HG03095 (cell line): Measurements from ENCODE around the gene MSRB3.
"Not testable (repeated sequence)": the region's sequence is repeated elsewhere in the genome, so short reads cannot be mapped to it uniquely, and the experiment has no call there.

ENCODE experiments used
- ATAC-seq: cut with Tn5 transposase; IDR thresholded peaks from one replicate; pipeline ENCODE4 v1.9.1; 2021; ENCODE audit warnings: moderate library complexity; ENCODE audit not compliant: unreplicated experiment

The MSRB3 gene

DNA sequence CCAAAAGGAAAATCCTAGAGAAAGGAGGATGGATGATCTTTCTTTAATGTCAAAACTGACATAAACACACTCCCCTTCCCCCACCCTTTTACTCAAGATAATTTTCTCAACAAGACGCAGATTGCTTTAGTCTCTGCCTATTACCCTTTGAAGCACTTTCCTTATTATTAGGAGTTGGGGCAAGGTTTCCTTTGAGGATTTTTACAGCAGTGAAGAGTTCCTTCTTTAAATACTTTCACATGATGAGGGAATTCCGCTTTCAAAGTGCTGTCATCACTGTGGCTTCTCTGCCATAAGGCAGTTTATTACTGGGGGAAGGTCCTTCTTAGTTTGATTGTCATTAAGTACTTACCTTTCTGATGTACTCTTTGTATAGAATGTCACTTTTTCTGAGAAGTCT lies 172.1 kb downstream of the MSRB3 start:
- no peak for ATAC-seq

GRCh38 chr12:65454115-65454787 lies 175.8 kb downstream of the MSRB3 start:
- ATAC-seq = no peak

DNA sequence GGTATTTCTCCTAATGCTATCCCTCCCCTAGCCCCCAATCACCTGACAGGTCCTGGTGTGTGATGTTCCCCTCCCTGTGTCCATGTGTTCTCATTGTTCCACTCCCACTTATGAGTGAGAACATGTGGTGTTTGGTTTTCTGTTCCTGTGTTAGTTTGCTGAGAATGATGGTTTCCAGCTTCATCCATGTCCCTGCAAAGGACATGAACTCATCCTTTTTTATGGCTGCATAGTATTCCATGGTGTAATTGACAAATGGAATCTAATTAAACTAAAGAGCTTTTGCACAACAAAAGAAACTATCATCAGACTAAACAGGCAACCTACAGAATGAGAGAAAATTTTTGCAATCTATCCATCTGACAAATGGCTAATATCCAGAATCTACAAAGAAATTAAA lies 178.9 kb downstream of the MSRB3 start:
- ATAC-seq = not testable (repeated sequence)

DNA sequence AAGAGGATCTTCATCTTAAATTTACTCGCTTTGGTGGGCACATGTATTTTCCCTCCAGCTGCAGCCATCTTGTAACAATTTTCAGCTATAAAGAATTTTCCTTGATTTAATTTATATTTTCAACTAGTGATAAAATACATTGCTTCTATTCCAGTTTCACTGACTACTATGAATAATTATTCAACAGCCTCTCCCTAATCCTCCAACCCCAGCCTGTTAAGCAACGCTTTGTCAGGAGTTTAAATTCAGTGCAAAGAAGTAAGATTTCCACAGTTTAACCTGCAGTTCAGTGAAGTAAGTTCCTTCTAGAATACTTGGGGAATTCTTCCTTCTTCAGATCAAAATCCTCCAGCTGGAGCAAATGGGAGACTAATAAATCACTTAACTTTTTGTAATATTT lies 180.2 kb downstream of the MSRB3 start:
- ATAC-seq = no peak

- ATAC-seq = no peak
These were observed 181.1 kb downstream of the MSRB3 start for GRCh38 chr12:65459545-65459944.

DNA sequence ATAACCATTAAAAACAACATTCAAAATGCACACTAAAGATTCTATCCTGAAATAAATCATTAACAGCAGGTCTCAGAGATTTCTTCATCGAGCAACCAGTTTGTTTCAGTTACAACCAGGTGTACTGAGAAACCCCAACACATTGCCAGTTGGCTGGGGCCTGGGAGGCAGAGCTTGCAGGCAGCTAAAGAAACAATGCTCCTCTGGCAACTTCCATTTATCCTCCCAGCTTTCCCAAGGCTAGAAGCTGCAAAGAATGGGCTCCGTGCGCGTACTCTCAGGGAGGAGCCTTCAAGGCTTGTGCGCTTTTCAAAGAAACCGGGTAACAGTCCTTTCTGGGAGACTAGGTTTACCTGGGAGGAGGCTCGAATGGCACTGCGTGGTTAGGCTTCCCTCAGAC lies 181.6 kb downstream of the MSRB3 start:
- no peak for ATAC-seq

- no peak for ATAC-seq
These were observed 182.5 kb downstream of the MSRB3 start for GRCh38 chr12:65461017-65461416.

DNA sequence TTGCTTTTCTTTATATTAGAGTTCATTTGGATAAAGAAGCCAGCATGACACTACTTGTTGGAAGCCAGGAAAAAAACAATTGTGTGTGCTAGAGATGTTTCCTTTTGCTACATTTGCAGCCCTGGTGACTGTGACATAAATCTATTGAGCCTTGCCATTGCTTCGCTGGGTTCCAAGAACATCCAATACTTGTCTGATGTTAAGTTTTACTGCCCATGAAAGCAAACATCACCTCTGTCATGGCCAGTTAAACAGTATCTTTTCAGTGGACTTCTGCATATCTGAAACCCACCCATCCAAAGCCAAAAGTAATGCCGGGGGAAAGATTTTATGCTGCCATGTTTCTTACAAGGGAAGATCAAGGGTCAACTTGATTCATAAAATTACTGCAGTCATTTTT lies 184.0 kb downstream of the MSRB3 start:
- no peak for ATAC-seq

DNA sequence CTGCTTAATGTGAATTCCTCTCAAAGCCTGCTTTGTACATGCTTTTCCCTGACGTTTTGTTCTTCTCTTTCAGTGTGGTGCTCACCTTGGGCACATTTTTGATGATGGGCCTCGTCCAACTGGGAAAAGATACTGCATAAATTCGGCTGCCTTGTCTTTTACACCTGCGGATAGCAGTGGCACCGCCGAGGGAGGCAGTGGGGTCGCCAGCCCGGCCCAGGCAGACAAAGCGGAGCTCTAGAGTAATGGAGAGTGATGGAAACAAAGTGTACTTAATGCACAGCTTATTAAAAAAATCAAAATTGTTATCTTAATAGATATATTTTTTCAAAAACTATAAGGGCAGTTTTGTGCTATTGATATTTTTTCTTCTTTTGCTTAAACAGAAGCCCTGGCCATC lies 184.6 kb downstream of the MSRB3 start:
- no peak for ATAC-seq

DNA sequence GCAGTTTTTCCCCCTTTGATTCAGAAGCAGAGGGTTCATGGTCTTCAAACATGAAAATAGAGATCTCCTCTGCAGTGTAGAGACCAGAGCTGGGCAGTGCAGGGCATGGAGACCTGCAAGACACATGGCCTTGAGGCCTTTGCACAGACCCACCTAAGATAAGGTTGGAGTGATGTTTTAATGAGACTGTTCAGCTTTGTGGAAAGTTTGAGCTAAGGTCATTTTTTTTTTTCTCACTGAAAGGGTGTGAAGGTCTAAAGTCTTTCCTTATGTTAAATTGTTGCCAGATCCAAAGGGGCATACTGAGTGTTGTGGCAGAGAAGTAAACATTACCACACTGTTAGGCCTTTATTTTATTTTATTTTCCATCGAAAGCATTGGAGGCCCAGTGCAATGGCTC lies 185.1 kb downstream of the MSRB3 start:
- no peak for ATAC-seq

DNA sequence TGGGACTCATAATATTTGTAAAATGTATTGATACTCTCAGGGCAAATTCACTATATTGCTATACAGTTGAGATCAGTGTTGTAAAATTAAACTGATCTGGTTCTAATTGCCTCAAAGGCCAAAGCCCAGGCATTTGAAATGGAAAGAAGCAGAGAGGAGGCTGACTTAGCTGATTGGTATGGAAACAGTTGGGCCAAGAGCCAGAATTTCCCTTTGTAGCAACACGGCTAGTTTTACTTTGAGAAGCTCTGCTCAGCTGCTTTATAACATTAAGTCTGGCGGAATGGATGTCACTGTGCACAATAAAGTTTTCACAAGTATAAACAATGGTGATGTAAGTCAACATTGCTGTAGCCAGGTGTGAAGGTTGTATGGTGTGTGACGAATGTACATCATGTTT lies 186.4 kb downstream of the MSRB3 start:
- ATAC-seq = no peak

DNA sequence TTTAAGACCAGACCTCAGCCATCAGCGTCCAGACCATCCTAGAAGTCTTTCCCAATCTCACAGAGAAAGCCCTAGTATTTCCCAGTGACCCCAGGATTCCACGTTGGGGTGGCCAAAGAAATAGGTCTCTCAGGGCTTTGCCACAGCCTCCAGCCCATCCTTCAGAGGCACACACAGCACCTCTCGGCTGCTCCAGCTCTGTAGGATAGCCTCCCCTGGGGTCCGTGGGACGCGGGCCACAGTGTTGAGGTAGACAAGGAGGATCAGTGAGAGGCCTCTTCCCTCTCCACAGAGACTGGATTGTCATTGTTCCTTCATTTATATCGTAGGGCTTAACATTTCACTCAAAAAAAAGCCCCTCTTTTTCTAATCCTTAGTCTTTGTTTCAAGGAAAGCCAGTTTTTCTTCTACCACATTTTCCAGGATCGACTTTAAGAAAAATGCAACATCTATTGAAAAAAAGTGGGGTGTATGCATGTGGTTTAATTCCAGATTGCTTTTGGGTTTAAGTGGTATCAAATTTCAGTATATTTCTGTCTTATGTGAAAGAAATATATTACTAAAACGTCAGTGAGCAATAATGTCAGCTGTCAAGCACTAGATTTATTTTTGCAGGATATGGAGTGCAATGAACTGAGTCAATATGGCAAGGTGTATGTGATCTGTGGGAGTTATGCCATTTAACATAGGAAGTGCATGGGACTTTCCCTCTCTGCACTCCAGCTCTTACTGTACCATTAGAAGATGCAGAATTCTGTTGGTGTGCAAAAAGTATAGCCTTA lies 187.5 kb downstream of the MSRB3 start:
- no peak for ATAC-seq

- ATAC-seq = no peak
These were observed 188.4 kb downstream of the MSRB3 start for GRCh38 chr12:65466911-65467310.

DNA sequence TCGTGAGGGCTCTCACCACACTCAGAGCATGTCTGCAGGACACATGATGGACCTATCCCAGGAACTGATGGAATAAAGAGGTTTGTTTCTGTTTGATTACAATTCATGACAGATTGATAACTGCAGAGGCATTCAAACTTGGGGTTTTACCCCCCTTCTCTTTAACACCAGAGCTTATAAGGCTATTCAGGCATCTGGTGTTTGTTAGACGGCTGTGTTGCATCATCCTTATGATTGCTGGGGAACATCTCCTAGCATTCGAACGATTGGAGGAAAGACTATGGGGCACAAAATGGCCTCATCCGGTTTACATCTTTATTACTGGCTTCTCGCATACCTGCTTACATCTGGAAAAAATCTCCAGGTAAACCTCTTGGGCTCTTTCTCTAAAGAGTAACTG lies 191.8 kb downstream of the MSRB3 start:
- no peak for ATAC-seq

DNA sequence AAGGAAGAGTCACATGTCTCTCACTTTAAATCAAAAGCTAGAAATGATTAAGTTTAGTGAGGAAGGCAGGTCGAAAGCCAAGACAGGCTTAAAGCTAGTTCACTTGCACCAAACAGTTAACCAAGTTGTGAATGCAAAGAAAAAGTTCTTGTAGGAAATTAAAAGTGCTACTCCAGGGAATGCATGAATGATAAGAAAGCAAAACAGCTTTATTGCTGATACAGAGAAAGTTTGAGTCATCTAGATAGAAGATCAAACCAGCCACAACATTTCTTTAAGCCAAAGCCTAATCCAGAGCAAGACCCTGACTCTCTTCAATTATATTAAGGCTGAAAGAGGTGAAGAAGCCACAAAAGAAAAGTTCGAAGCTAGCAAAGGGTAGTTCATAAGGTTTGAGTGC lies 193.6 kb downstream of the MSRB3 start:
- no peak for ATAC-seq

DNA sequence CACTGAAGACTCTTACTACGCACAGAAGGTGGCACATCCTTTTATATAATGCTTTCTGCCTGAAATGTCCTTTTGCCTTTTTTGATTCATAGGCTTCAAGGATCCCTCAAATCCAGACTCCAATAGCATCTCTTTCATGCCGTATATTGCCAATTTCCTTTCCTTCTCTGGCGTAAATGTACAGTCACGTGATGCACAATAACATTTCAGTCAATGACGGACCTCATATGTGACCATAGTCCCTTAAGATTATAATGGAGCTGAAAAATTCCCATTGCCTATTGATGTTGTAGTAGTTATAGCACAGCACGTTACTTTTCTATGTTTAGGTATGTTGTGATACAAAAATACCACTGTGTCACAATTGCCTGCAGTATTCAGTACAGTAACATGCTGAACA lies 196.3 kb downstream of the MSRB3 start:
- ATAC-seq = no peak

DNA sequence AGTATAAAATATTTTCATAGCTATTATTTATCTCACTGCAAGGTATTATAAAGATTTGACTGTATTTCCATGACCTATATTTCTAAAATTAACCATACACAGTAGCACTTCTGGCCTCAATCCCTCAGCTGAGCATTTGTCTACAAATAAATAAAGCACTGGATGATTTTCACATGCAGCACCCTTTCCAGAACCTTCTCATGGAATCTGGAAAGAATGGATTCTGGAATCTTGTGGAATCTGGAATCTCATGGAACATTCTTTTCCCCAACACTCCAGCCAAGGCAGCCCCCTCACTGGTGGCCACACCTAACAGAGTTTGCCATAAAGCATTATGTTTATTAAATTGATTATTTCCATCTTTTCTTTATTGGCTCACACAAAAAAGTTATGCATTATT lies 199.2 kb downstream of the MSRB3 start:
- ATAC-seq = no peak

DNA sequence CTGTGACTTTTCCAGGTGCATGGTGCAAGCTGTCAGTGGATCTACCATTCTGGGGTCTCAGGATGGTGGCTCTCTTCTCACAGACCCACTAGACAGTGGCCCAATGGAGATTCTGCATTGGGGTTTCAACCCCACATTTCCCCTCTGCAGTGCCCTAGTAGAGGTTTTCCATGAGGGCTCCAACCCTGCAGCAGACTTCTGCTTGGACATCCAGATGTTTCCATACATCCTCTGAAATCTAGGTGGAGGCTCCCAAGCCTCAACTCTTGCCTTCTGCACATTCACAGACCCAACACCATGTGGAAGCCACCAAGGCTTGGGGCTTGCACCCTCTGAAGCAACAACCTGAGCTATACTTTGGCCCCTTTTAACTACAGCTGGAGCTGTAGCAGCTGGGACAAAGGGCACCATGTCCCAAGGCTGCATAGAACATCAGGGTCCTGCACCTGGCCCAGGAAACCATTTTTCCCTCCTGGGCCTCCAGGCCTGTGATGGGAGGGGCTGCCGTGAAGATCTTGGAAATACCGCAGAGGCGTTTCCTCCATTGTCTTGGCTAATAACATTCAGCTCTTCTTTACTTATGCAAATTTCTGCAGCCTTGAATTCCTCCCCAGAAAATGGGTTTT lies 205.5 kb downstream of the MSRB3 start:
- ATAC-seq = not testable (repeated sequence)

DNA sequence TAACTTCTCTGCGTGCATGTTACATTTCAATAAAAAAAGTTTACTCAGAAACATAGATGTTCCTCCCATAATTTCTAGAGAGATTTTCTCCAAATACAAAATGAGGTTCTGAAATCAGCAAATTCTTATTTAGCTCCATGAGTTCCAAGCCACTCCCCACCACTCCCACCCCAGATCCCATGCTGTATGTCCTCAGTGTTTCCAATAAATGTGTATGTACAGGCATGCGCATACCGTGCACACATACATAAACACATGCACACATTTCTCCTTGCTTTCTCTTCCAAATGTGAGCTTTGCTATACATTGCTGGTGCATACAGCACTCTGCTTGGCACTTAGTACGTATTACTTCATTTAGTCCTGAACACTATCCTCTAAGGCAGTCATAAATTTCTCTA lies 209.7 kb downstream of the MSRB3 start:
- ATAC-seq = no peak

- no peak for ATAC-seq
These were observed 211.8 kb downstream of the MSRB3 start for GRCh38 chr12:65490250-65490649.

- no peak for ATAC-seq
These were observed 214.8 kb downstream of the MSRB3 start for GRCh38 chr12:65492998-65493912.
